Measurements from ENCODE around the gene AUNIP.

The AUNIP gene

GRCh38 chr1:25821112-25821476 lies 38.2 kb downstream of the AUNIP start:
- DNase-seq, result no peak
- H3K9me3 ChIP-seq (ENCODE audit: severe bottlenecking), result no peaks in the 10 kb centered on the region
- no peak for TF ChIP-seq CTCF (IDR thresholded peaks at IDR 0.05; ENCODE audit: low read depth, low read length)
- peak overlapping the region; percentile 73 for H3K27ac ChIP-seq
- no peaks in the 10 kb centered on the region for H3K27me3 ChIP-seq (ENCODE audit: insufficient read depth, low read depth, severe bottlenecking)
- no peaks in the 10 kb centered on the region; the same call in 1 of the 2 replicates for H3K36me3 ChIP-seq
- H3K4me3 ChIP-seq (ENCODE audit: low read depth, low read length), result peak overlapping the region; percentile 63

- TF ChIP-seq CTCF (IDR thresholded peaks at IDR 0.05; ENCODE audit: low read depth, low read length), result no peak
- DNase-seq, result peak; percentile 57
- Histone ChIP-seq H3K27me3 (ENCODE audit: insufficient read depth, low read depth, severe bottlenecking) (no peaks in the 10 kb centered on the region), H3K27ac (peak overlapping the region; percentile 73), H3K9me3 (ENCODE audit: severe bottlenecking) (no peaks in the 10 kb centered on the region), H3K4me3 (ENCODE audit: low read depth, low read length) (peak overlapping the region; percentile 63), H3K36me3 (peaks cover 3% of the 10 kb centered on the region)
Measured at GRCh38 chr1:25820247-25821111, 38.8 kb downstream of the AUNIP start.

- Histone ChIP-seq H3K36me3 (peaks cover 6% of the 10 kb centered on the region), H3K4me3 (ENCODE audit: low read depth, low read length) (peak within 1 kb of the TSS; percentile 63), H3K27me3 (ENCODE audit: insufficient read depth, low read depth, severe bottlenecking) (no peaks in the 10 kb centered on the region), H3K27ac (peak within 1 kb of the TSS; percentile 73), H3K9me3 (ENCODE audit: severe bottlenecking) (no peaks in the 10 kb centered on the region)
- TF ChIP-seq CTCF (IDR thresholded peaks at IDR 0.05; ENCODE audit: low read depth, low read length), result no peak
- DNase-seq, result peak; percentile 90
Measured at GRCh38 chr1:25819491-25820246, 39.6 kb downstream of the AUNIP start, which contains the start of gene MTFR1L. Gene MTFR1L (plus strand): TSS chr1:25819954. CDS start chr1:25823105, 3,151 bp downstream.

GRCh38 chr1:25818569-25818968 lies 40.7 kb downstream of the AUNIP start:
- H3K4me3 ChIP-seq (ENCODE audit: low read depth, low read length), result no peak overlapping the region
- H3K27ac ChIP-seq, result no peak overlapping the region
- no peaks in the 10 kb centered on the region for H3K9me3 ChIP-seq (ENCODE audit: severe bottlenecking)
- H3K36me3 ChIP-seq, result peaks cover 6% of the 10 kb centered on the region
- H3K27me3 ChIP-seq (ENCODE audit: insufficient read depth, low read depth, severe bottlenecking), result no peaks in the 10 kb centered on the region
- DNase-seq, result no peak
- no peak for TF ChIP-seq CTCF (IDR thresholded peaks at IDR 0.05; ENCODE audit: low read depth, low read length)

- peak overlapping the region; percentile 56 for H3K27ac ChIP-seq
- no peaks in the 10 kb centered on the region for H3K9me3 ChIP-seq (ENCODE audit: severe bottlenecking)
- TF ChIP-seq CTCF (IDR thresholded peaks at IDR 0.05; ENCODE audit: low read depth, low read length), result peak; percentile 33; the same call in 1 of the 2 replicates
- H3K36me3 ChIP-seq, result peaks cover 6% of the 10 kb centered on the region
- no peaks in the 10 kb centered on the region for H3K27me3 ChIP-seq (ENCODE audit: insufficient read depth, low read depth, severe bottlenecking)
- no peak overlapping the region for H3K4me3 ChIP-seq (ENCODE audit: low read depth, low read length)
- DNase-seq, result peak; percentile 54
Measured at GRCh38 chr1:25817840-25818501, 41.3 kb downstream of the AUNIP start.
